NB4 (cell line): ENCODE data around the gene CPED1.

Experiments
- POLR2A ChIP-seq: IDR thresholded peaks from 2 replicates; pipeline ENCODE4 v1.6.1; 2011; ENCODE audit warnings: mild to moderate bottlenecking; ENCODE audit not compliant: insufficient read length; ENCODE audit errors: extremely low read depth
- TF ChIP-seq, protein P1 (sequence below): IDR thresholded peaks from one replicate; pipeline ENCODE4 v1.5.1; 2012; ENCODE audit warnings: low read depth, low read length

DNA sequence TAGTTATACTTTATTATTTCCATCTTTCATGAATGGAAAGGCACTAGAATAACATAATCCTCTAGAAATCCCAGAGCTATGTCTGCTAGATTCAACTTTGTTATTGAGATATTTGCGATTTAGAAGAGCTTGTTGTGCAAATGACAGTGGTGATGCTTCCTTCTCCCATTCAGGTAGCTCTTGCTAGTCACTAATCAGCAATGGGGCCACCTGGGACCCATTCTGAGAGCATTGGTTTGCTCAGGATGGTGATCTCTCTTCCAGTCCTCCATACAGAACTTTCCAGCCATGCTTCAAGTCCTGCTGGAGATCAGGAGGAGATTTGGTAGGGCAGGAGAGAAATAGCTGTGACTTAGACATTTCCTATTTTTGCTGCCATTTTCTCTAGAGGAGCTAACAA is 274.5 kb downstream of the CPED1 start:
- TF ChIP-seq, protein P1, sequence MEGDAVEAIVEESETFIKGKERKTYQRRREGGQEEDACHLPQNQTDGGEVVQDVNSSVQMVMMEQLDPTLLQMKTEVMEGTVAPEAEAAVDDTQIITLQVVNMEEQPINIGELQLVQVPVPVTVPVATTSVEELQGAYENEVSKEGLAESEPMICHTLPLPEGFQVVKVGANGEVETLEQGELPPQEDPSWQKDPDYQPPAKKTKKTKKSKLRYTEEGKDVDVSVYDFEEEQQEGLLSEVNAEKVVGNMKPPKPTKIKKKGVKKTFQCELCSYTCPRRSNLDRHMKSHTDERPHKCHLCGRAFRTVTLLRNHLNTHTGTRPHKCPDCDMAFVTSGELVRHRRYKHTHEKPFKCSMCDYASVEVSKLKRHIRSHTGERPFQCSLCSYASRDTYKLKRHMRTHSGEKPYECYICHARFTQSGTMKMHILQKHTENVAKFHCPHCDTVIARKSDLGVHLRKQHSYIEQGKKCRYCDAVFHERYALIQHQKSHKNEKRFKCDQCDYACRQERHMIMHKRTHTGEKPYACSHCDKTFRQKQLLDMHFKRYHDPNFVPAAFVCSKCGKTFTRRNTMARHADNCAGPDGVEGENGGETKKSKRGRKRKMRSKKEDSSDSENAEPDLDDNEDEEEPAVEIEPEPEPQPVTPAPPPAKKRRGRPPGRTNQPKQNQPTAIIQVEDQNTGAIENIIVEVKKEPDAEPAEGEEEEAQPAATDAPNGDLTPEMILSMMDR = no peak
- TF ChIP-seq POLR2A = no peak
